K562 (cell line): ENCODE measurements around the gene OGFR. TPM values are rescaled to one million over a fixed set of nuclear protein-coding genes. Genes with fewer than 3 reads are reported as not detected.
A peak's percentile ranks its signal among the peaks of the same experiment; 100 is the strongest.

ENCODE experiments used
- BCOR ChIP-seq: fragments of 450-650 bp; IDR thresholded peaks from 2 replicates; pipeline ENCODE4 v1.6.1; 2016
- BRF1 ChIP-seq: IDR thresholded peaks from 3 replicates; pipeline ENCODE4 v1.6.1; 2011; ENCODE audit warnings: borderline replicate concordance, mild to moderate bottlenecking; ENCODE audit not compliant: insufficient read length; ENCODE audit errors: extremely low read depth
- CTBP1 ChIP-seq: fragments of 450-650 bp; IDR thresholded peaks from 2 replicates; pipeline ENCODE4 v1.6.1; 2016; ENCODE audit warnings: borderline replicate concordance
- E2F3 ChIP-seq: fragments of 250-450 bp; sonication (Bioruptor Pico); IDR thresholded peaks from 2 replicates; pipeline ENCODE4 v1.4.0; 2020; ENCODE audit warnings: mild to moderate bottlenecking
- ID3 ChIP-seq, 2 experiments: fragments of 250-450 bp in 1 of 2; fragments of 450-650 bp in 1 of 2; sonication (Bioruptor Pico) in 1 of 2; IDR thresholded peaks; 2 replicates each; pipeline versions ENCODE4 v1.6.1 to v1.8.0; 2016 to 2021; ENCODE audit warnings: mild to moderate bottlenecking in 2 of 2, moderate library complexity in 2 of 2, missing compliant biosample characterization in 1 of 2, missing genetic modification characterization in 1 of 2
- KDM5B ChIP-seq: fragments of 200-600 bp; sonication (generic); IDR thresholded peaks from 2 replicates; pipeline ENCODE4 v1.6.1; 2012; ENCODE audit warnings: low read depth, mild to moderate bottlenecking, moderate library complexity, low read length, control low read depth, inconsistent platforms; ENCODE audit not compliant: insufficient replicate concordance
- KLF1 ChIP-seq: fragments of 450-650 bp; IDR thresholded peaks from 2 replicates; pipeline ENCODE4 v1.6.1; 2016; ENCODE audit warnings: missing genetic modification characterization, missing compliant biosample characterization
- L3MBTL2 ChIP-seq: fragments of 450-650 bp; IDR thresholded peaks from 2 replicates; pipeline ENCODE4 v1.6.1; 2016; ENCODE audit warnings: mild to moderate bottlenecking, moderate library complexity
- MAZ ChIP-seq, 2 experiments: fragments of 450-650 bp in 1 of 2; sonication (generic) in 1 of 2; formaldehyde crosslinking; IDR thresholded peaks in 1 of 2; conservative IDR thresholded peaks in 1 of 2; 2 replicates each; pipeline versions ENCODE4 v1.4.0 to v1.5.0; 2020; ENCODE audit warnings: mild to moderate bottlenecking in 1 of 2, missing genetic modification reagents in 1 of 2
- PCBP2 ChIP-seq: fragments of 200-400 bp; formaldehyde crosslinking; IDR thresholded peaks from 2 replicates; pipeline ENCODE4 v1.6.1; 2018; ENCODE audit warnings: low read length, low read depth, mild to moderate bottlenecking, moderate library complexity; ENCODE audit not compliant: poor library complexity, severe bottlenecking
- POLR2A ChIP-seq: fragments of 450-650 bp; conservative IDR thresholded peaks from 2 replicates; pipeline ENCODE4 v1.6.1; 2016
- RAD51 ChIP-seq: fragments of 450-650 bp; IDR thresholded peaks from 2 replicates; pipeline ENCODE4 v1.7.1; 2016; ENCODE audit warnings: low read depth, mild to moderate bottlenecking, borderline replicate concordance
- RBM34 ChIP-seq: fragments of 200-400 bp; formaldehyde crosslinking; IDR thresholded peaks from 2 replicates; pipeline ENCODE4 v1.6.1; 2018; ENCODE audit warnings: low read length, borderline replicate concordance; ENCODE audit not compliant: insufficient read depth
- SMARCA5 ChIP-seq: fragments of 450-650 bp; IDR thresholded peaks from 2 replicates; pipeline ENCODE4 v1.6.1; 2016
- TAF1 ChIP-seq: IDR thresholded peaks from 2 replicates; pipeline ENCODE4 v1.6.1; 2011; ENCODE audit warnings: mild to moderate bottlenecking, low read length, moderate library complexity; ENCODE audit not compliant: insufficient read depth, control insufficient read depth, severe bottlenecking; ENCODE audit errors: extremely low read depth
- TCF3 ChIP-seq: sonication (generic); formaldehyde crosslinking; IDR thresholded peaks from 2 replicates; pipeline ENCODE4 v1.4.0; 2020; ENCODE audit warnings: mild to moderate bottlenecking, missing genetic modification reagents
- USF2 ChIP-seq: sonication (generic); formaldehyde crosslinking; IDR thresholded peaks from 2 replicates; pipeline ENCODE4 v1.5.0; 2020; ENCODE audit warnings: missing genetic modification reagents
- ZBTB12 ChIP-seq: fragments of 250-450 bp; sonication (Bioruptor Pico); IDR thresholded peaks from 2 replicates; pipeline ENCODE4 v1.4.0; 2020
- ZC3H4 ChIP-seq: sonication (generic); formaldehyde crosslinking; IDR thresholded peaks from 2 replicates; pipeline ENCODE4 v1.9.0; 2021; ENCODE audit warnings: missing genetic modification reagents, borderline replicate concordance
- ZNF592 ChIP-seq: fragments of 450-650 bp; IDR thresholded peaks from 2 replicates; pipeline ENCODE4 v1.6.1; 2017; ENCODE audit warnings: antibody characterized with exemption, mild to moderate bottlenecking
- polyA plus RNA-seq, 8 experiments: library from polyadenylated mRNA; depleted of rRNA in 4 of 8; stranded (reverse) in 5 of 8; unstranded in 3 of 8; fragments of >200 nt; fragmentation: Nextera tagmentation in 2 of 8; fragmentation: Illumina TruSeq in 1 of 8; extraction: Ambion mirVana in 2 of 8; extraction: Trizol in 1 of 8; gene quantifications; 2 replicates each; pipeline versions ENCODE4 v1.2.1 to v1.2.3, GENCODE V29; 2011 to 2014; ENCODE audit warnings: inconsistent platforms in 1 of 8, missing spikeins in 1 of 8
- total RNA-seq, 7 experiments: library from RNA; depleted of rRNA in 6 of 7; stranded (reverse); fragments of >200 nt in 6 of 7; fragmentation: Illumina TruSeq in 2 of 7; extraction: Trizol in 2 of 7; gene quantifications; 2 replicates each; pipeline versions ENCODE4 v1.2.1 to v1.2.3, GENCODE V29; 2011 to 2021; ENCODE audit warnings: low replicate concordance in 1 of 7

The OGFR gene
- total and polyA plus RNA-seq, 9 of the 15 experiments (the other 6 are each of a cell fraction or from before 2014, with no cell fraction given), result 0.39 to 56.3 (median 17.5) TPM

- TF ChIP-seq L3MBTL2 (peak; percentile 60; the same call in 1 of the 2 replicates), SMARCA5 (0 out of 2 replicates have a peak, but pooled peaks have one; percentile 36), PCBP2 (no peak), ID3 (CRISPR knock-in tag; IDR thresholded peaks at IDR 0.05) (no peak), ID3 (tag; IDR thresholded peaks at IDR 0.05) (peak; percentile 60; the same call in 1 of the 2 replicates), TCF3 (CRISPR knock-in tag) (0 out of 2 replicates have a peak, but pooled peaks have one; percentile 14), USF2 (CRISPR knock-in tag) (peak; percentile 37; the same call in 1 of the 2 replicates), BCOR (no peak), ZBTB12 (no peak), ZNF592 (peak; percentile 49), ZC3H4 (CRISPR knock-in tag) (peak; percentile 60; the same call in 1 of the 2 replicates), RBM34 (no peak), E2F3 (CRISPR knock-in tag) (0 out of 2 replicates have a peak, but pooled peaks have one; percentile 60), KLF1 (0 out of 2 replicates have a peak, but pooled peaks have one; percentile 44), BRF1 (no peak), CTBP1 (no peak), POLR2A (no peak), RAD51 (peak; percentile 57), KDM5B (peak; percentile 8), TAF1 (no peak), MAZ (CRISPR knock-in tag; conservative IDR thresholded peaks at IDR 0.05 in 1 of 2, IDR thresholded peaks at IDR 0.05 in 1 of 2) (0 out of 4 replicates have a peak, but pooled peaks of 1 of the 2 experiments have one; percentile 45)
Measured at GRCh38 chr20:62793757-62794006, 11.0 kb upstream of the OGFR start (continued).
